Kasumi-1 (cell line): ENCODE data around the gene LGR5.

Experiments used
- DNase-seq, 2 experiments: peaks; one replicate each; lab custom pipeline; 2025; lab: John Stamatoyannopoulos, UW

LGR5 gene

DNA sequence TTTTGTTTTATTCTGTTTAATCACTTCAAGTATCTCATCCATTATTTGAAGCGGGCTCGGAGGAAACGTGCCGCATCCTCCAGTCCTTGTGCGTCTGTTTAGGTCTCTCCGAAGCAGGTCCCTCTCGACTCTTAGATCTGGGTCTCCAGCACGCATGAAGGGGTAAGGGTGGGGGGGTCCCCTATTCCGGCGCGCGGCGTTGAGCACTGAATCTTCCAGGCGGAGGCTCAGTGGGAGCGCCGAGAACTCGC, 311 bp upstream of the LGR5 start:
- no peak for DNase-seq

DNA sequence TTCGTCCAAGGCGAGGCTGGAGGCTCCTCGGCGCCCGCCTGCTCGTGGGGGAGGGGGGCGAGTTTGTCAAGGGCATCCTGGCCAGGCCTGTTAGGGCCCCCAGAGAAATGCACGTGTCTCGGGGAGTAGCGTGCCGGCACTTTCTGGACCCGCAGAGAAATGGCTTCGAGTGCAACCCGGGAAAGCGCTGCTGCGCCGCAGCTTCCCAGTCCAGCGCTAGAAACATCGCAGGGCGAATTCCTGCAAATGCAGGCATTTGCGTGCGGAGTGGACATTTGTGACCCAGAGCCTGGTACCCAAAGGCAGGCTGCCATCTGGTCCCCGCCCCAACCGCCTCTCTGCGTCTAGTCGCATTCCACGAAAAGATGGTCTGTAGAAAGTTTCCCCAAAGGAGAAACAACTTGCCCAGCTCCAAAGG, 756 bp downstream of the LGR5 start:
- DNase-seq: no peak

DNA sequence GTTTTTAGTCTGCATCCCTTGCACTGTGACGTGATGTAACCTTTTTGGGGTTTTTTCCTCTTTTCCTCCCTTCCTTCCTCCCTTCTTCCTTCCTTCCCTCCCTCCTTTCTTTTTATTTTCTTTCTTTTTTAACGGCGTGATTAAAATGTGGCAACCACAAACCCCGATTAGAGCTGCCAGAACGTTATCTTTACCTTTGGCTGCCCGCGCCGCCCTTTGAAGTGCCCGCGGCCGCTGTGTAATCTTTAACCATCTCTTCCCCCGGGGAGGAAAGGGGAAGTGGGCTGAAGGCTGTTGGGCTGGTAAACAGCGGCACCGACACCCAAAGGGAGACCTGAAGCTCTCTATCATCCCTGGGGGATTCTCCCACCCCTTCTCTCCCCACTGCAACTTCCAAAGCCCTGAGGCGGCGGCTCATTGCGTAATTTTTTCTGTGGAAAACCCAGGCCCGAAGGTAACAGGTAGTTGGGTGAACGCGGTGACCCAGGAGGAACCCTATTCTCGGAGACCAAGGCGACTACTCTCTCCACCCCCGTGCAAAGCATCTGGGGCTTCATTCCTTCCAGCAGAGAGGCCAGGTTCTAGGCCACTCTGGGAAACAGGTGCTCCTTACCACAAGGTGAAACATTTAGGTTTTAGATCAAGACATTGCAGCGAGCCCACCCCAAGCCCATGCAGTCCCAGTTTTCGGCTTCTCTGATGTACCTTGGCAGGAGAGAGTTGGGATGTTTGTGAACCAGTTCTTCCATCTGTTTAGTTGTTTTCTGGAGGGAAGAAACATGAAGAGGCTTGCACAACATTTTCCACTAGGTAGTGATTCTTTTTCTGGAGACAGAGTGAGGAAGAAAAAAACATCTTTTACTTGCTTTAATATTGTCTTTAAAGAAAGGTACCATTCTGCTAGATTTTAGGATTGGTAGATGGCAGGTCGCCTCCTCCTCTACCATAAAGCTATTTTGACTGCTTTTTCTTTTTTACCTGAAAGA, 1.5 kb downstream of the LGR5 start:
- DNase-seq: peak in 1 of 2 experiments; percentile 39

DNA sequence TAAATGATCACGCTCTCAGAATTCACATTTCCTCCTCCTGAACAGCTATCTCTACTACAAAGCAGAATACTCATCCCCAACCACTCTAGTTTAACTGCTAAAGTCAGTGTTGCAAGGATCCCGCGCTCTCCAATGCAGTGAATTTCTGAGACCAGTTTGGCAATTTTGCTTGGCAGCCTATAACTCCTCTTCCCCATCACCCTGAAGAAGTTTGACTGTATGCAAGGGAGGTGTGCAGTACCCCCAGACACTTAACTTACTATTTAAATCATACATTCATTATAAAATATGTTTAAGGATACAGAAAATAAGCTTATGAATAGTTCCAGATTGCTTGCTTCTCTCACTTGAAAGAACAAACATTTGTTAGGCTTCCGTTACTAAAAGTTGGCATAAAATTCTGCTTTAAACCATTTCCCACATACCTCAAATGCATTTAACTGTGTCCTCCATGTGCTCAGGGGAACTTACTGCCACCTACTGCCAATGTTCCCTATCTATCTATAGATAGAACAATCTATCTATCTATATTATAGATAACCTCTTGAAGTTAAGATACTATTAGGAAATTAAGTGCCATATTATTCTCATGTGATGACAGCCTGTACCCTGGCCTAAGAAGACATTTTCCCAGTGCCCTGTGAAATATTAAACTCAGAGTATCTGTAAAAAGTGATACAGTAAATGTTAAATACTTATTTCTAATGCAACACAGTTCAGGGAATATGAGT, 2.4 kb downstream of the LGR5 start:
- no peak for DNase-seq

DNA sequence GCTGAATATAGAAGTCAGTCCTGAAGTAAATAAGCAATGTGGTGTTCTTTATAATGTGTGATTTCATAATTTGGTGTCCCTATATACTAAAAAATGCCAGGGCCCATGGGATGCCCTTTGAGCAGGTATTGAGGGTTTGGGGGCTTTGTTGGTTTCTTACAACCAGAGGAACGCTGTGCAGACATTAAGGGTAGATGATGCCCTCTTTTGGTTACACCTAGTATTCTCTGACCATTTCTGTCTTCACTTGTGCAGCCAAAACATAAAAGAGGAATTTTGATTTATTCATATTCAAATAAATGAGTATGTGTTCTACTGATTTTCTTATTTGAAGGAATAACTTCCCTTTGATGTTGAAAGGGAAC, 3.0 kb downstream of the LGR5 start:
- DNase-seq: no peak

- DNase-seq: no peak
These were observed 5.5 kb downstream of the LGR5 start for GRCh38 chr12:71445071-71445470.

GRCh38 chr12:71447691-71448132, 8.1 kb downstream of the LGR5 start:
- no peak for DNase-seq

DNA sequence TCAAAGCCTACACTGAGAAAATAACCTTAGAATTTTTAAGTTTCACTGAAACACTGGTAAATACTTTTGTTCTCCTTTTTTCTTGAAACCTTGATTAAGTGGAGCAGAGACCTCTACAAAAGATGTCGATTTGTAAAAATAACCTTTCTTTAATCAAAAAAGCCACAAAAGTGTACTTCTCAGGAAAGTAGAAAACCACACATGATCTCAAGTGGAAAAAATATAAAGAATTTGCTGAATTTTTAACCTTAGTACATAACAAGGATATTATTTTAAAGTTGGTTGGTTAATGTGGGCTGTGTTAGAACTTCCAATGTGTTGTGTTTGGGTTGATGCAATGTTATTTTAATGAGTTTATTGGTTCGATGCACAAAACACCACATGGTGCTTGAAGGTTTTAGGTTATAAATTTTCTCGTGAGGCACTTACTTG, 8.6 kb downstream of the LGR5 start:
- DNase-seq: no peak

DNA sequence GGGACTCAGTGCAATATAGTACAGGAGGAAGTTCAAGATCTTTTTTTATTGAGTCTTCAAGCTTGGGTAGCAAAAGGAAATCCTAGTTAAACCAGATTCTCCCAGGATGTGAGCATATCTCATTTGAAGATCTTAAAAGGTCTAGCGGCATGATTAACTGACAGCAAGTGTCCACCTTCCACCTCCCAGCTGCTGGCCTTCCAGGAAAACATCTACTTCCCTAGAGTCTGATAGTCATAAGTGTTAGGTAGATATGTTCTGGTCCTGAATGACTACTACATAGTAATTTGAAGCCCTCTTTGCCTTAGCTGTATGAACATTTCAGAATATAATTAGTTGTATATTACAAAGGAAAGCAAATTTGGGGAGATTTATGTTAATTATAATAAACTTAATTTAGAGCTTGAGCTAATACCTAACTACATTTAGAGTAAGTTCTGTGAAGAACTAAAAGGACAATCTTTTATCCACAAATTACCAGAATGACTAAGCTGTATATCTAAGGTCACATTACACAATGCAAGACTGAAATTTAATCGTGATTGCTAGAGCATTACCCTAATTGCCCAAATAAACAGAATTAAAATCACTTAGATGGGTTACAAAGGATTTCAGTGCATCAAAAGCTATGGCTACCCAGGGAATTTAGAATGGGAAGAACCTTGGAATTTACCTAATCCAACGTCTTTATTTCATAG, 9.9 kb downstream of the LGR5 start:
- no peak for DNase-seq

DNA sequence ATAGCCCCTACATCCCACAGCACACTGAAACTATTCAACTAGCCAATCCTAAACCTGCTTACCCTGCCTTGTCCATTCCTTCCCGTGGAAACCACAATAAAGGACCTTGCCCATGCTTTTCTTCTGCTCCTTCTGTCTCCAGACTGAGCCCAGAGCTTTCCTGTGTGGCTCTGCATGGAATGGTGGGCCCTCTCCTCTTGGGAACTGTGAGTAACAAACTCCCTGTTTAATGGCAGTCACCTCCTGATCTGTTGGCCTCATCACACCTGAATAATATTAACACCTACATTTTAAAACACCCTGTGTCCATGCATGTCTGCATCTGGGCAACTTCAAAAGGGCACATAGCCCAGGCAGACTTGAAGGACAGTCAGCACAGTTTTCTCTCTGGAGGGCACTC, 12.4 kb downstream of the LGR5 start:
- DNase-seq: no peak

DNA sequence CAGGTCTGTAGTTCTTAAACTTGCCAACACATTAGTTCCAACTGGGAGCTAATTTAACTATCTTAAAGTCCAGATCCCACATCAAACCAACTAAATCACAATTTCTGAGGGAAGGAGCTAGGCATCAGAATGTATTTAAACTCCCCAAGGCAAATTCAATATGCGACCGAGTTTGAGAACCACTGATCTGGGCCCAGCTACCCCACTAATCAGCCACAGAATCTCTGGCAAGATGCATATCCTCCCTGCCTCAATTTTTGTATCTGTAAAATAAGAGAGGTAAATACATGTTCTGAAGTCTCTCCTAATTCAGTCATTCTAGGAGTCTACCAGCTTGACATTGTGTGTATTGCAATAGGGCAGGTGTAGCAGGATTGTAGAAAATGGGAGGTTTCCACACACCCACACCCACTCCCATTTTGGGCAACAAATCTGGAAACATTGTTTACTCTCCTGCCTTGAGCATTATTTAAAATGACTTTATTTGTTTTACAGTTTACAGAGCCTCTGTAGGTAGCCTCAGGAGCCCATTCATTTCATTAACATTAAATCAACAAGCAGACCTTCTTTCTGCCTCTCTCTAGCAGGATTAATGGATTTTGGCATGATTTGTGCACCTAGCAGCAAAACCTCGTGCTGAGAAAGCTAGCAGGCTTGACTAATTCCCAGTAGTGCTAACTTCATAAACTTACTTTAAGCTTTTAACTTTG, 15.6 kb downstream of the LGR5 start:
- DNase-seq: no peak

DNA sequence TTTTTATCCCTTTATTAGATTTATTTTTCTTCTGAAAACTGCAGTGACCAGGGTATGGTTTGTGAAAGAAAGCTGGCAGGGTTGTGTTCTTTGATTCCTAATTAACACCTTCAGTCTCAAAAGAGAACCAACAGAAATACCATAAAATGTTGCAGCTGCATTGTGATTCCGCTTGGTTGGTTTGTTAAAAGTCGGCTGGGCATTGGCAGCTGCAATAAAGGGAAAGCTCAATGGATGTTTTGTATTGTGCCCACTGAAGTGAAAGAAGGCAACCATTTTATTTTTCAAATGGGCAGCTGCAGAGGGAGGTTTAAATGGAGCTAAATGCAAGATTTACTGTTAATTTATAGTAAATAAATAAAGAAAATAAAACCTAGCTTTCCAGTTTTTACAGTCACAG, 16.7 kb downstream of the LGR5 start:
- no peak for DNase-seq

DNA sequence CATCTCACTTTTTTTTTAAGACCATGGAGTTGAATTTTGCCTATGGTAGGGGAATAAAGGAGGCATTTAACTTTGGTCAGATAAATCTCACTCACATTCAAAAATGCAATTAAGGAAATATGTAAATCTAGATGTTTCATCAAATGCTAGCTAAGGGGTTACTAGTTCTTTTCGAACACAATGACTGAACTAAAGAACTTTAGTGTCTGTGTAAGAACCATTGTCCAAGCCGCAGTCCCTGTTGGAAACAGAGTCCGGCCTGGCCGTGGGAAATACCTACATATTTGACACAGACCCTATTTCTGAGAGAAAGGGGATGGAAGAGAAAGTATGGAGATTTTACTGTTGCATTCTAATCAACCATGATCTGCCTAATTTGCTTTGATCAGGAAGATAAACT, 17.4 kb downstream of the LGR5 start:
- DNase-seq: no peak

DNA sequence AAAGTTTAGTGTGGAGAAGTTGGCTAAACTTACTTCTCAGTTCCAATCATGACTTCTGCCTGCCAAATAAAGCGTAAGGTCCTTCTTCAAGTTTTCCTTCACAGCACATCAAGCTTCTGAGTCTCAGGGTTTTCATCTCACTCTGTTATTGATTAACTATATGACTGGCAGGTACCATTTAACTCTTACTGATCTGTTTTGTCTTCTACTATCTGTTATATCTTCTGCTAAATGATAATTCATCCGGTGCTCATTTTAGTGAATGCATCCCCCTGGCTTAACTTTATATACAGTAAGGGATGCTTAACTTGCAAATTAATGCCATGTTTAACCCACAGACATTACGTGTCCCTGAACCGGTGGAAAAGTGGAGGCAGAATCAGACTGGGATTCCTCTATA, 20.7 kb downstream of the LGR5 start:
- DNase-seq: no peak

DNA sequence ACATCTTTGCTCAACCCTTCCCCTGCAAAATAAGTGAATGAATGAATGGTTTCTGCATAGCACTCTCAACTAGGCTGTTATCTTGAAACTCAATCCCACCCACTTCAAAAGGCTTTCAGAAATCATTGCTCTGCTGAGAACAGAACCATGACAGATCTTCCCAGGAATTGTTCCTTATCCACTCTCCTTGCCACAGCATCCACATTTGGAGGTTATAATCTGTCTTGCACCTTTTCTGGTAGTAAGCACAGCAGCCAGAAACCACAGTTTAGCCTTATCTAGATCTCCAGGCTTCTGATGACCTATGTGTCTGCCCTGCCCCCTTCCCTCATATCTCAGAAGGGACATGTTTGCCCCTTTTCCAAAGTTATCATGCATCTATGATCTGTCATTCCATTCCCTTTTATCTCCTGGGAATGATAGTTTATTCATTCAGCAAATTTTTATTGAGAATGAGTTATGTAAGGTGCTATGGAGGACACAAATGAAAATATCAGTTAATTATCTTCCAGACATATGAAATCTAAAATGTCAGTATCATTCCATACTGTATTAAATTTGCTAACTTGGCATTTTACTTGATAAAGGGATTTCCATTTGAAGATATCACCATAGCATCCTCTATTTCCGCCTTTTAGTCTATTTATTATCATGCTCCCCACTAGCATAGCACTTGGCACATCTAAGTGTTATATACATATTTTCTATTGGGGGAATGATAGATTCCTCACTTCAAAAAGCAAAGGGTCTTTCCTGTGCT, 21.4 kb downstream of the LGR5 start:
- no peak for DNase-seq

DNA sequence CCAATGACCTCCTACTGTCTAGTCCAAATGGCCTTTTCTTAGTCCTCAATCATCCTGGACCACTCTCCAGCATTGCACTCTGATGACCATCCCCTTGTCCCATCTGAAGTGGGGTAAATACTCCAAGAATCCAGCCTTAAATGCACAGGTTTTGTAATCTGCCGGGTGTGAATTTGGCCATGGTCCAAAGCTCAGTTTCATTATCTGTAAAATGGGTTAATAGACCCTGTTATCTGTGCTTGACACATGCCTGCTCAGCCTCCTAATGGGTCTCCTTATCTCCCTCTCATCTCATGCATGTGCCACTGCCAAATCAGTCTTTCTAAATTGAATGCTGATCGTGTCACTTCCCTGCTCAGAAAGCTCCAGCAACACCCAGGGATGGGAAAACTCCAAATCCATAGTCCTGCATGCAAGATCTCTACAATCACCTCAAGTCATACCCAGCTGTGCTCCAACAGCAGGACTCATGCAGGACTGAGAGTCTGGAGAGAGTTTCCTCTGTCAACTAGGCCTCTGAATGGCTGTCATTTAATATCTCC, 22.3 kb downstream of the LGR5 start:
- DNase-seq: no peak

- DNase-seq: no peak
These were observed 26.2 kb downstream of the LGR5 start for GRCh38 chr12:71465796-71466195.

- no peak for DNase-seq
These were observed 29.7 kb downstream of the LGR5 start for GRCh38 chr12:71469258-71469750.

DNA sequence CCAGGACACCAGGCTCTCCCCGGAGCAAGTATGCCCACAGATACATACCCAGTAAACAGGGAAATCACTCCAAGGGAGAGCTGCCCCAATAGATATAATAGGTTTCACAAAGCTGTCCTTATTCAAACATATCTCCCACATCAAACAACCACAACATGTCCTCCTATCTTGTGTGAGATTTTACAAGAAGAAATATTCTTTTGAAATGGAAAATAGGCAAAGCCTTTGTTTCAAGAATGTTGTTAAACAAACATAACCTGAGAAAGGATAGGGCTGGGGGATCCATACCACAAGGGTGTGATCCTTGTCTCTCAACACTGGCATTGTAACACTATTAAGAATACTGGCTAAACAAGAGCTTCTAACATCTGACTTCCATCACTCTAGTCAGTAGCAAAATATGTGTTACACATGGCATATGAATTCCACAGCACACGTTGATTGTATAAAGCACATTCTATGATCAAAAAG, 32.9 kb downstream of the LGR5 start:
- DNase-seq: no peak

DNA sequence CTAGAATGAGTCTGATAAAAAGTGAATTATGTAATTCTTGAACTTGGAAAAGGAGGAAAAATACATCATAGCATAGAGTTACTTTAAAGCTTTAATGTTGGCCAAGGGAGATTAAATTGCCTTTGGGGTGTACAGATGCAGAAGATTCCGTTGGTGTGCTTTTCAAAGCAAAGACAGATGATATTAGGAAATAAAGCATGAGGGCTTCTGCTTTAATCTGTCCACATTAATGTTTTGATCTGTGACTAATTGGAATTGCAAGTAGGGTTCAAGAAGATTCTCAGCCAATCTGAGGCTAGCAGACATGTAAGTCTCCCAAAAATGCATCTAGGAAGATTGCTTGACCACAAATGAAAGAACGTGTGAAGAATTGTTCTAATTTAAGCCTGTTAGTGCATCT, 35.2 kb downstream of the LGR5 start:
- no peak for DNase-seq

- DNase-seq: no peak
These were observed 35.7 kb downstream of the LGR5 start for GRCh38 chr12:71475280-71475679.
